Astrocyte (in vitro differentiated cells and primary cell): ENCODE measurements around the gene CCDC78.

Source experiments
- CTCF ChIP-seq: IDR thresholded peaks from 2 replicates; pipeline ENCODE4 v1.5.1; 2011; ENCODE audit warnings: low read depth, mild to moderate bottlenecking, inconsistent platforms, low read length, moderate library complexity; ENCODE audit not compliant: insufficient read depth
- EZH2 ChIP-seq: IDR thresholded peaks from 2 replicates; pipeline ENCODE4 v1.6.1; 2012; ENCODE audit warnings: mild to moderate bottlenecking, low read length, inconsistent platforms; ENCODE audit not compliant: insufficient read depth

DNA sequence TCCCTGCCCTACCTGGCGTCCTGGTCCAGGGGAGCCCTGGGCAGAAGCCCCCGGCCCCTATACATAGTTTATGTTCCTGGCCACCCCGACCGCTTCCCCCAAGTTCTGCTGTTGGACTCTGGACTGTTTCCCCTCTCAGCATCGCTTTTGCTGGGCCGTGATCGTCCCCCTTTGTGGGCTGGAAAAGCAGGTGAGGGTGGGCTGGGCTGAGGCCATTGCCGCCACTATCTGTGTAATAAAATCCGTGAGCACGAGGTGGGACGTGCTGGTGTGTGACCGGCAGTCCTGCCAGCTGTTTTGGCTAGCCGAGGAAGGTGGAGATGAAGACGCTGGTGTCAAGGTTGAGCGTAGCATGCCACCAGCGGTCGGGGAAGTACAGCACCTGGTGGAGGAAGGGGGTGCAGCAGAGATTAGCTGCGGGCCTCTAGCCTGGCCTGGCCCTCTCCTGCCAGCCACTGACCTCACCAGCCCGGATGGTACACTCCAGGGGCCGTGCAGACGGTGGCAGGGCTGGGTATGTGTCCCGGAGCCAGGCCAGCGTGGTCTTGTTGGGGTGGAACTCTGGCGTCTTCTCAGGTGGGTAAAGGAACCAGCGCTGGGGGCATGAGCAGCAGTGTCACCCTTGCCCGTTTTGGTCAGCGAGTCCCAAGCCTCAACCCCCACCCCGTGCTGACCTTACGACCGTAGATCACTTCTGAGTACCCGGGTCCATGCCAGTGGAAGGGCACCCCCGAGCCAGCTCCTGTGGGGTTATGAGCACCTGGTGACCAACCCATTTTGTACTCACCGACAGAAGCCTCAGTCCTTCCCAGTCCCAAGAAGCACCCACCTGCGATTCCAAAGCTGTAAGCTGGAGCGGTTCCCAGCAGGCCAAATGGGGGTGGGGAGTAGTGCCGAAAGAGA, 43.5 kb downstream of the CCDC78 start:
- TF ChIP-seq CTCF (no peak), EZH2 (no peak)
